SK-MEL-5 (cell line): ENCODE data around the gene OSBPL3. TPM values are rescaled to one million over a fixed set of nuclear protein-coding genes. Genes with fewer than 3 reads are reported as not detected.

Experiments
- DNase-seq: peaks from one replicate; pipeline ENCODE4 v3.0.0-alpha.2; 2016; ENCODE audit warnings: low read depth, low spot score
- in situ Hi-C: cut with HindIII; loops from 2 replicates; pipeline ENCODE4 v1.10.0; 2016; ENCODE audit warnings: low sequenced_read_pairs, high pct_unique_total_duplicates, low pct_unique_long_range_greater_than_20kb
- total RNA-seq: library from RNA; depleted of rRNA; stranded (reverse); fragments of >200 nt; shearing (Covaris generic); gene quantifications from 2 replicates; pipeline ENCODE4 v1.2.3, GENCODE V29; 2014; rRNA removed

Gene OSBPL3
- total RNA-seq, 1 experiment from 2014 or later: 12.9 TPM

- DNase-seq: no peak
- in situ Hi-C loops: no loop called here
These were observed 224.2 kb downstream of the OSBPL3 start for GRCh38 chr7:24755541-24756407.

- DNase-seq: no peak
- in situ Hi-C loops: no loop called here
These were observed 225.0 kb downstream of the OSBPL3 start for GRCh38 chr7:24754906-24755506.

DNA sequence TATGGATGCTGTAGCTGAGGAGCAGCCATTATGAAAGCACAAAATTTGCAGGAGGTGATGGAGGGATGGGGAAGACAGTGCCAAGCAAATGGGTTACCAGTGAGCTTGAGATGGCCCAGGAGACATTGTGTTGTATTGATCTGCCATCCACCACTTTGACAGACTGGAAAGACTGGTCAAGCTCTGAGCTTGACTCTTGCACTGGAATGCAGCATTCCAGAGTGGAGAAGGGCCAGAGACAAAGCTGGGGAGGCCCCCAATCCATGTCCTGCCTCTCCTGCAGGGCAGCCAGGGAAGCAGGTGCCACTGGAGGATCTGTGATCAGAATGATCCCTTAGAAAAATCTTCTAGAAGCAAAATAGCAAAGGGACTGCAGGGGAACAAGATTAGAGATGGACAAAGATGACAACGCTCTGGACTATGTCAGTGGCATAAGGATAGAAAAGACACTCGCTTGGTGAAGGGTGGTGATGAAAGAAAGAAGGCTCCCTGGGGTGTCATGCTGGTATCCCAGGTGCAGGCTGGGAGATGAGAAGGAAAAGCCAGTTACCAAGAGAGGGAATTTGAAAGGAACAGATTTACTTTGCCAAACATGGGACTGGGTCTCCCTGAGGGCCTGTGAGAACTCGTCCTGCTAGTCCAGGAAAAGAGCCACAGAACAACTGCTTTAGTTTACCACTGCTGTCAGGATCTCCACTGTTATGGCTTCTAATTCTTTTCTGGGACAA lies 227.7 kb downstream of the OSBPL3 start:
- no peak for DNase-seq
- in situ Hi-C loops: no loop called here

GRCh38 chr7:24751484-24751883 lies 228.5 kb downstream of the OSBPL3 start:
- in situ Hi-C loops: no loop called here
- DNase-seq: no peak

DNA sequence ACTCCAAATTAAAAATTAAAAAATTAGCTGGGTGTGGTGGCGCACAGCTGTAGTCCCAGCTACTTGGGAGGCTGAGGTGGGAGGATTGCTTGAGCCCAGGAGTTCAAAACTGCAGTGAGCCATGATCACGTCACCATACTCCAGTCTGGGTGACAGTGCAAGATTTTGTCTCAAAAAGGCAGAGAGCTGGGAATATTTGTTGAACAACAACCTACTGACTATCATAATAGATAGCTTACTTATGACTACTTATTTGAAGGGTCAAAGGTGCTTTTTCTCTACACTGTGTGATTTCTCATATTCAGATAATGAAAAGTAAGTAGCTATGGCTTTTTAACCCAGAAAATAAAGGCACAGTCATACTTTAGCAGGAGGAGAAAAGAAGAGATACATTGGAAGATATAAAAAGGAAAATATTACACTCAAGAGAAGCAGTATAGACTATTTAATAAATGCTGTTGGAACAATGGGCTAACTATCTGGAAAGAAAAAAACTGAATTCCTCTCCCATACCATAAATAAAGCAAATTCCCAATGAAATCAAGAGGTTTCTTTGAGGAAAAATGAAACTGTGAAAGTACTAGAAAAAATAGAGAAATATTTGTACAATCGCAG lies 229.4 kb downstream of the OSBPL3 start:
- peak; percentile 28 for DNase-seq
- in situ Hi-C loops: no loop called here

DNA sequence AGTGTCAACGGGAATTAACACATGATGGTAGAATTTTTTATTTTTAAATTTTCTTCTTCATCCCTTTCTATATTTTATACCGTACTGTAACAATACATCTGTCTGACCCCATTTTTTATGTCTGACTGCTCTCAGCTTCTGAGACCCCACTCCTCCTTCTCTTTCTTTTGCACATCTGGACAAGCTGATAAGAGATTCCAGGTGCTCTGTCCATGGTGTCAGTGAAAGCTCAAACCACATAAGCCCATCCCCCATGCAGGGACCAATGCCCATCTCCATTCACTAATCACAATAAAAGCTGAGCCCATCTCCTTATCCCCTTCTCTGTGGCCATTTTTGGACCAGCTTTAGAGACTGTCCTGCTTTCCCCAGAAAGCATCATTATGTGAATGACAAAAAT lies 231.5 kb downstream of the OSBPL3 start:
- in situ Hi-C loops: no loop called here
- DNase-seq: no peak

Other genes with a start within 250 kb of the OSBPL3 start
- 37.2 and 47.7 TPM in 2 replicates for gene GSDME, start 222.7 kb downstream of the OSBPL3 start, total RNA-seq
- 359 and 365 TPM in 2 replicates for gene CYCS, start 145.1 kb upstream of the OSBPL3 start, total RNA-seq
- gene NPVF, start 248.3 kb upstream of the OSBPL3 start, total RNA-seq: not detected in 2 replicates